Right renal cortex interstitium (tissue), 3 donors: ENCODE measurements around the gene SERPINI1. TPM values are rescaled to one million over a fixed set of nuclear protein-coding genes. Genes with fewer than 3 reads are reported as not detected.
"Not testable (repeated sequence)": the region's sequence is repeated elsewhere in the genome, so short reads cannot be mapped to it uniquely, and the experiment has no call there.

ENCODE experiments used
- DNase-seq, 3 donors: peaks; one replicate each; pipeline ENCODE4 v3.0.0-alpha.2; 2013; ENCODE audit warnings: low read depth in 3 of 3, low spot score in 2 of 3
- polyA plus RNA-seq, 3 donors: library from polyadenylated mRNA; unstranded; fragments of 120-200 nt; gene quantifications; one replicate each; pipeline ENCODE4 v1.2.1, GENCODE V29; 2013; ENCODE audit not compliant: insufficient read length in 3 of 3

Gene SERPINI1
- polyA plus RNA-seq, 3 donors = 35.4 to 50.4 (median 42.6) TPM

DNA sequence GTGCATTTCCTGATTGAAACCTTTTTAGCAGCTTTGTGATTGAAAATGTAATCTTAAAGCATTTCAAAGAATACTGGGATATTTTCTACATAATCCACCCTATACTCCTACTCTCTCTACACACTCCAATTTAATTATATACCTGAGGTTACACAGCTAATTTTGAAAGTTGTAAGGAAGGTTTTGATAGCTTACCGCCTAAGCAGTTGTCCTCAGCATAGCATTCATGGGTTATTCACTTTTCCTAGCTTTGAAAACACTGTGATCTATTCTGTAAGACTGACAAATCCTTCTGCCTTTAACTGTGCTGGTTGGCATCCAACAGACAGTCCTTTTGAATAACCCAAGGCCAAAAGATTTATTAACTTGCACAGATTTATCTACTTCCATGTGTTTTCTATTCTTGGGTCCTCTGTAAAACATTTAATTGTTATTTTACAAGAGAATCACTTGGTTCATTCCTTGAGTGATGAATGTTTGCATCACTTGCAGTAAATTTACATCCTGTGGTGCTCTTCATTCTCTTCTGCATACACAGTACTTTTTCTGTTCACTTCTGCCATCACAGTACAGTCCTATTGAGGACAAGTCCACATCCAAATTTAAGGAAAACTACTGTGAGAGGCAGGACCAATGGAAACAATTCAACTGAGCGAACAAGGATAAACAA lies 44.8 kb downstream of the SERPINI1 start:
- DNase-seq = no peak

- DNase-seq = no peak
Observed at GRCh38 chr3:167783781-167784180, 48.3 kb downstream of the SERPINI1 start.

GRCh38 chr3:167785790-167786189 lies 50.3 kb downstream of the SERPINI1 start:
- DNase-seq = no peak

- DNase-seq = no peak
Observed at GRCh38 chr3:167787440-167787839, 51.9 kb downstream of the SERPINI1 start.

DNA sequence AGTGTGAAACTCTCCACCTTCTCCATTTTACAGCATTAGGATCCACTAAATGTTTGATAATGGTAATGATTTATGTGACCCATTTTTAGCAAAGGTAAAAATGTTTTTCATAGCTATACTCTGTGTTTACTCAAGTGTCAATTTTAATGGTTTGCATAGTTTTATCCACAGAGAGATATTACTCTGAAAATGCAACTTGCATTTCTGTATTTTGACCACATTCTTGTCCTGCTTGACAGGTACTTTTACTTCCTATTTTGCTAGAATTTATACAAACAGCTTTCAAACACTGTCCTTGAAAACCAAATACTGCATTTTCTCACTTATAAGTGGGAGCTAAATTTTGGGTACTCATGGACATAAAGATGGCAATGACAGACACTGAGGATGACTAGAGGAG lies 62.9 kb downstream of the SERPINI1 start:
- no peak for DNase-seq

- DNase-seq = no peak
Observed at GRCh38 chr3:167808910-167809309, 73.4 kb downstream of the SERPINI1 start.

DNA sequence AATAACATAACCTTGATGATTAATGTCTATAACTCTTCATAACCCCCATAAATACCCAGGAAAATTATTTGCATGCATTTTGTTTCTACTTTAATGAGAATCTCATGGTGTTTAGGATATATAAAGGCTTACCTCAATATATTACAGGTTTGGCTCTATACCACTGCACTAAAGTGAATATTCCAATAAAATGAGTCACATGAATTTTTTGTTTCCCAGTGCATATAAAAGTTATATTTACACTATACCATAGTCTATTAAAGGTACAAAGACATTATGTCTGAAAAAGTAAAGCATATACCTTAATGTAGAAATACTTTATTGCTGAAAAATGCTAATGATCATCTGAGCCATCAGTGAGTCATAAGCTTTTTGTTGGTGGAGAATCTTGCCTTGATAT lies 74.7 kb downstream of the SERPINI1 start:
- DNase-seq = no peak

DNA sequence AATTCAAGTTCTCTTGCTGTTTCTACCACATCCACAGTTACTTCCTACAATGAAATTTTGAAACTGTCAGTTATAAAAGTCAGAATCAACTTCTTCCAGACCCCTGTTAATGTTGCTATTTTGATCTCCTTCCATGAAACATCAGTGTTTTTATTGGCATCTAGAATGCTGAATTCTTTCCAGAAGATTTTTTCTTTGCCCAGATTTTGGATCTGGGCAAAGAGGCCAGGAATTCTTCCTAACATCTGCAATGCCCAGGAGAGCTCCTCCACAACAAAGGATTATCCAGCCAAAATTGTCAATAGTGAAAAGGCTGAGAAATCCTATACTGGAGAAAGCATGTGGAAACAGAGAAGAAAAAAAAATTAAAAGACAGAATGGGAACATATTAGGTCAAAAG lies 75.5 kb downstream of the SERPINI1 start:
- no peak for DNase-seq

DNA sequence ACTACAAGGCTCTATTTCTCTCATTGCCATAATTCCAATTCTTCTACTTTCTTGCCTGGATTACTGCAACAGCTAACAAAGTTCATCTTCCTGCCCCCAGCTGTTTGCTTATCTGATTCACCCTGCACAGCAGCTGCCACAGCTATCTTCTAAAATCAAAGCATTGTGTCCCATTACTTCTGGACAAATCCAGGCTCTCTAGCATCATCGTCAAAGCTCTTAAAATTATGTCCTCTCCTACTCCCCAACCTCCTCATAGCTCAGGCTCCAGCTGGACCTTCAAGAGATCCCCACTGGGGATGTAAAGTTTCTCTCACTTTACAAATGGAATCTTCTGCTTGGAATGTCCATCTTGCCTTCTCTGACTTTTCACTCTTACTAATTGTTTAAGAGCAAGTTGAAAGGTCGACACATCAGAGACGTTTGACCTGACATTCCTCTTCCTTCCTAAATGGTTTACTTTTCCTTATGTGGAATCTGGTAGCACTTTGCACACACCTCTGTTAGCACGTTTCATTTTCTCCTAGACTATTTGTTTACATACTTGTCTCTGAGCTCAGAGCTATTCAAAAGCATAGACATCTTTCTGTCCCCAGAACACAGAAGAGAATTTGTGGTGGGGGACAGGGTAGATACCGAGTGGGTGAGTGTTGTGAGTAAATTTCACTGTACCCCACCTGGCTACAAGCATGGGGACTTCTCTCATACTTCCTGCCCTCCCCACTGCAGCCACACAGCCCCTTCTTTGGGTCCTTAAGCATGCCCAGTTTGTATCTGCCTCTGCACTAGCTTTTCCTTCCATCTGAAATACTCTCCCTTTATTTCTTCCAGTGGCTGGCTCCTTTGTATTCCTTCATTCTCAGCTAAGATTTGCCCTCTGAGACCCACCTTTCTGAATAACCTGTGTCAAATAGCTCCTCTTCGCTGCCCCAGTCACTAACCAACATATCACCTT lies 77.9 kb downstream of the SERPINI1 start:
- no peak for DNase-seq

DNA sequence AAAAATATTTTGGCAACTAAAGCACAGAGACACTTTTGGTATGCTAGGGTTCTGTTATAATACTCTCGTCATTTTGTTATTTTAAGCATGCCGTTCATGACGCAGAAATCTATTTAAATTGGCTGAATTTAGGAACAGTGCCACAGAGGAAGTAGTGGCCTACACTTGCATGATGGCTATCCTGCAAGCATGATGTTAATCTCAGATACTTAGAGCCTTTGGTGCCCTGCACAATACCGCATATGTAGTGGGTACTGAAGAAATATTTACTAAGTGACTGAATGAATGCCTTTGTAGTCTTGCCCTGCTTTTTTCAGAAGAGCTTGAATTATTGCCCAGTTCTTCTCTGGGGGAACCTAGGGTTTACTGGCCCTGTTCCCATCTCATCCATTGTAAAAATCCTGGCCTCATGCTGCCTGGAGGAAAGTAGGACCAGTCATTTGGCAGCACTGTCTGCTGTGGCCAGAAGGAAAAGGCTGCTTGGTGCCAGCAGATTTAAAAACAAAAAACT lies 79.0 kb downstream of the SERPINI1 start:
- DNase-seq = no peak

GRCh38 chr3:167816953-167817352 lies 81.4 kb downstream of the SERPINI1 start:
- no peak for DNase-seq

DNA sequence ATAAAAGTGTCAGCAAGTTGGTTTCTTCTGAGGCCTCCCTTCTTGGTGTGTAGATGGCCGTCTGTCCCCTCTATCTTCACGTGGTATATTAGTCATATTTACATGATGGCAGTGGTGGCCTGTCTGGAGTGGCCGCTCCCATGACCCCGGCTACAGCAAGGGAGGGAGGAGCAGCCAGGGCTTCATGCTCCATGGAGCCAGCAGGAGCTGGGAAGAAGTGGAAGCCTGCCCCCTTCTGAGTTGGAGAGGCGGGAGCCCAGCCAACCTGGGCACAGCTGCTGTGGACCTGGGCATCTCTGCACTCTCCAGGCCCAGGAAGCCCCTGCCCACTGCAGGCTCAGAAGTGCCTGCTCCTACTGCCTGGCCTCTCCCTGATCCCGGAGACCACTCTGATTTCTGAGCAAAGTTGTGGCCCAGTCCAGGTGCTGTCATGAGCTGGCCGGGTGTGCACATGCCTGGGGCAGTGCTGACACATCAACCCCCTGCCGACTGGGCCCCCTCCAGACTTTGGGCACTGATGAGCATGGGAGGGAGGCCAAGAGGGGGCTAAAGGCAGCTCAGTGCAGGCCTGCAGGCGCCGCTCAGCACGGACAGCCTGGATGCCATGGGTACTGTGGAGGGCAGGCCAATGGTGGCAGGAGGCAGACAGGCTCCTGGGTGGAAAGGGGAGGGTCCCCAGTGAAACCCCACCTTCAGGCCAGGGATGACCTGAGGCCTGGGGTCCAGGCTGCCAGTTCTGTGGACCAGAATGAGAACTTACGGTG lies 84.8 kb downstream of the SERPINI1 start:
- DNase-seq = no peak

GRCh38 chr3:167821248-167821805 lies 85.8 kb downstream of the SERPINI1 start:
- DNase-seq = no peak

DNA sequence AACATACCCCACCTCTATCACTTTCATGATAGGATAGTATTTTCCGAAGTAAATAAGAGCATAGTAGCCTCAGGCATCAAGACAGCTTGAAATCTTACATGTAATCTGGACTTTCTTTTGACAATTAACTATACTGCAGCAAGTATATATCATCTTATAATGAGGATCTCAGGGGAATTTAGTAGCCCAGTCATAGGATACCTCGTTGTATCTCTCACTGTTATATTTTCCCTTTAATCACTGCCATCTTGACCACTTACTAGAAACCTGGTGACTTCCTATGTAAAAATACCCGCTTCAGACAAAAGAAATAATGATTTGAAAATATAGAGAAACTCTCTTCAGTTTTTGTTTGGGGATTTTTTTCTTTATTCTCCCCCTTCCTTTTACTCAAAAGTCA lies 88.2 kb downstream of the SERPINI1 start:
- DNase-seq = no peak

DNA sequence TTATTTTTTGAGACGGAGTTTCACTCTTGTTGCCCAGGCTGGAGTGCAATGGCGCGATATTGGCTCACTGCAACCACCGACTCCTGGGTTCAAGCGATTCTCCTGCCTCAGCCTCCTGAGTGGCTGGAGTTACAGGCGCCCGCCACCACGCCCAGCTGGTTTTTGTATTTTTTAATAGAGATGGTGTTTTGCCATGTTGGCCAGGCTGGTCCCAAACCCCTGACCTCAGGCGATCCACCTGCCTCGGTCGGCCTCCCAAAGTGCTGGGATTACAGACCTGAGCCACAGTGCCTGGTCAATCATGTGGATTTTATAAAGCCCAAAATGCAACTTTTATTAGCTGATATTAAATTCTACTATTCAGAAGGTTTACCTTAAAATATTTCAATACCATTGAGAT lies 92.1 kb downstream of the SERPINI1 start:
- not testable (repeated sequence) for DNase-seq

DNA sequence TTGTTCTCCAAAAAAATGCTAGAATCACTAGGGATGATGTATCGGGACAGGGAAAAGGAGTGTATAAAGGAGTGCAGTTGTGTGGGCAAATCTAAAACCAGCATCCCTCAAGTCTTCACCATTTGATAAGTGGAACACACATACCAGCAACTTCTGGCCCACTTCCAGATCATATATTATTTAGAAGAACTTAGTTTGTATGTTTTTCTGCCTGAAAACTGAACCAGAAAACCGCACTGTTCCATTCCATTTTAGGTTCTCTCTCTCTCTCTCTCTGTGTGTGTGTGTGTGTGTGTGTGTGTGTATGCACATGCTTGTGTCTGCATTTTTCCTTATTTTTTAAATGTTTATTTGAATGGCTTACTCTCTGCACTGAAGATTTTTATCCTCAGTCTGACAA lies 93.5 kb downstream of the SERPINI1 start:
- no peak for DNase-seq

DNA sequence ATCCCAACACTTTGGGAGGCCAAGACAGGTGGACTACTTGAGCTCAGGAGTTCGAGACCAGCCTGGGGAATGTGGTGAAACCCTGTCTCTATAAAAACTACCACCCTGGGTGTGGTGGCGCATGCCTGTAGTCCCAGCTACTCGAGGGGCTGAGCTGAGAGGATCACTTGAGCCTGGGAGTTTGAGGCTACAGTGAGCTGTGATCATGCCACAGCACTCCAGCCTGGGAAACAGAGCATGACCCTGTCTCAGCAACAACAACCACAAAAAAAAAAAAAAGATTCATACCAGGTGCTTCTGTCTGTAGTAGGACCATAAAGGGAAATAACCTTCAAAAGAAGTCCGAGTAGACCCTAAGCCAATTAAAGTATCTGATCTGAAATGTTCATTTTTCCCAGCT lies 94.5 kb downstream of the SERPINI1 start:
- DNase-seq = no peak

GRCh38 chr3:167835359-167835758 lies 99.8 kb downstream of the SERPINI1 start:
- DNase-seq = no peak

- no peak for DNase-seq
Observed at GRCh38 chr3:167835953-167836352, 100.4 kb downstream of the SERPINI1 start.

- no peak for DNase-seq
Observed at GRCh38 chr3:167837466-167837865, 101.9 kb downstream of the SERPINI1 start.
